SHP77 (cell line): Measurements from ENCODE around the gene LARGE2.

Source experiments
- DNase-seq, 2 experiments: peaks; one replicate each; lab custom pipeline; 2025; lab: John Stamatoyannopoulos, UW

The LARGE2 gene

DNA sequence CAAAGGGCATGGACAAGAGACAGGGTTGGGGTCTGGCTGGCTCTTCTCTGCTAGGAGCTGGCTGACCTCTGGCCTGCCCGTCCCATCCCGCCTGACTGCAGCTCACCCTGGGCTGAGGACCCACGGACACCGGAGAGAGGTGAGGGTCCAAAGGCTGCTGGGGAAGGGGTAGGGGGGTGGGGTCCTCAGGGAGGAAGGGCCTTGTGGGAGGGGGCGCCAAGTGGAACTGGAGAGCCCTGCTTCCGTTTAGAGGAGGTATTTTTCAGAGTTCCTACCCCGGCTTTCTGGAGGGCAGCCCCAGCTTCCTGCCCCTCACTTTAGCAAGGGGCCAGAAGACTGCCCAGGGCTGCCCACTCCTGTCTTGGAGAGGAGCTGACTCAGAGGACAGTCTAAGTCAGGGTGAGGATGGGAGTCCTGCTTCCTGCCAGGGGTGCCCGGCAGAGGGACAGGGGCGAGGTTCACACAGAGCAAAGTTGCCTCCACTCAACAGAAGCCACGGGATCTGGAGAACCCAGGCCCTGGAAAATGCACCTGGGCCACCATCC lies 7.1 kb downstream of the LARGE2 start:
- DNase-seq: peak in 1 of 2 experiments; percentile 43

DNA sequence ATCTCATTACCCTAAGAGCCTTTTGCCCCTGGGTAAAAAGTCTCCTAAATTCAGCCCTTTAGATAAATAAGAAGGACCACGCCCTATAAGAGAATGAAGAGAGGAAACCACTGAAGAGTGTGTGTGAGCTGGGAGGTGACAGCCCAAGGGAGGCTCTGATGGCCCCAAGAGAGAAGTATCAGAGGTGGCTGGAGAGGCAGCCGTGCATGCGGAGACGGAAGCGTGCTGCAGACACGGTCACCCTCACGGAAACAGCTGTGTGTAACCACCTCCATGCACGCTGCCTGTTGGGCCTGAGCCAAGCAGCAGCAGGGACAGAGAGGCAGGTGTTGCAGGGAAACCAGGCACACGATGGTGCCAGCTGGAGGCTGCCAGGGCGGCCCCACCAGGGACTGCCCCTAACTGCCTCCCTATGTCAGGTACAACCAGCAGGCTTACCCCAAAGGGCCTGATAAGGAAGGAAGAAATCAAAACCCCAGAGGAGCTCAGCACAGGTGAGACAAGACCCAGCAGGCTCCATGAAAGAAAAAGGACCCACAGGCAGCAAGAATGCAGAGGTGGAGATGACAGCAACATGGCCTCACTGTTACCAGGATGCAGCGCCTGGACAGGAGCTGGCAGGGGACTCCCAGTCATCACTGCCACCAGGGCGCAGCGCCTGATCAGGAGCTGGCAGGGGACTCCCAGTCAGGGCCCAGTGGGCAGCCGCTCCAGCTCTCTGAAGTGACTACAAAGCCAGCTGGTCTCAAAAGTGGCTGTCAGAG lies 7.8 kb downstream of the LARGE2 start:
- DNase-seq: peak; percentile 87 to 90

DNA sequence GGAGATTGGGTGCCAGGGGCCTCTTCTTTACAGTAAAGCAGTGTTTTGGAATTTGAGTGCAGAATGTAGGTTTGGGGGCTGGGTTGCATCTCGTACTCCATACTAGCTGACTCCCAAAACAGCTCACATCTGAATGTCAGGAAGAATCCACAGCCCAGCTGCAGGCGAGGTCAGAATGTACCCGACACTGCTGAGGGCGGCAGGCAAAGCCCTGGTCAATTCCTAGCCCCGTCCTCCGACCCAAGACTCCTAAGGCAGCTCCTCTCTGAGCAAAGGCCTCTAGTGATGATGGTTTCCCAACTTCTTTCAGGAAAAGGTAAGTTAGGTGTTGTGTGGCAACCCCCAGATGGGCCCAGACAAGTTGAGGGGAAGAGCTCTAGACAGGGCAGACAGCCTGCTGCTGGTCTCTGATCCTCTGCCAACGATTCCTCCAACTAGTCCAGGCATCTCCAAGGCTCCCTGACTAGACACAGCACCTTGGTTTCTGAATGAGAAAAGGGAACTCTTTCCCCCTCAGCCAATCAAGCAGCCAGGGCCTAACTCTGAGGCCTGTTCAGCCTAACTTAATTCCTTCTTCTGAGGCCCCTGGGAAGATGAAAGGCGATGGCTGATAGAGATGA lies 8.6 kb downstream of the LARGE2 start:
- DNase-seq: no peak

DNA sequence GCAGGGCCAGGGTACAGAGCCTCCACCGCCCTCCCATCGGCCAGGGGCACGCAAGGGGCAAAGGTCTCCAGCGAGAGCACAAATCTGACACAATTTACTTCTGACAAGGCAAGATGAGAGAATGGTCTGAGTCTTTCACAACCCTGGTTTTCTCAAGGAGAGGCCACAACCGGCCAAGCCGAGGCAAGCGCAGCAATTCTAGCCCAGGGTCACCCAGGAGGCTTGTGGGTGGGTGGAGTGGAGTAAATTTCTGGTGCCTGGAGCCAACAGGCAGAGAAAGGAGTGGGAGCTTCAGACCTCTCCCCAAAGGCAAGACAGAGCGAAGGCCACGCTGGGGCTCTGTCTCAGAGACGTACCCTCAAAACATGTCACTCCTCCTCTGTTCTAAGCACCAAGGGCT lies 9.3 kb downstream of the LARGE2 start:
- DNase-seq: no peak

DNA sequence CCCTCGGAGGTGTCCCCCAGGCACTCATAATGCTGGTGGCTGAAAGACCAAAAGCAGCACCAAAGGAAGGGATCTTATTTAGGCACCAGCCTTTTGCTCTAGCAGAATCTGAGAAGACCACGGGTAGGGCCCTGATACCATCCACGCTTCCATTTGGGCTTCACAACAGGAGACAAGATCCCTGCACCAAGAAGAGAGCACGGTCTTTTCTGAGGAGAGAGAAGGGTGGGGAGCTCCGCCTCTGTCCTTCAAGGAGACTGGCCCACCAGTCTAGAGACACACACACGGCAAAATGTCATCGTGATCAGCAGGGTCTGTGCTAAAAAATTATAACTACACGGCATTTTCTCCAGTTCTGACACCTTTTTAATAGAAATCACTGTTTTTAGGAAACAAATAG lies 9.8 kb downstream of the LARGE2 start:
- no peak for DNase-seq

DNA sequence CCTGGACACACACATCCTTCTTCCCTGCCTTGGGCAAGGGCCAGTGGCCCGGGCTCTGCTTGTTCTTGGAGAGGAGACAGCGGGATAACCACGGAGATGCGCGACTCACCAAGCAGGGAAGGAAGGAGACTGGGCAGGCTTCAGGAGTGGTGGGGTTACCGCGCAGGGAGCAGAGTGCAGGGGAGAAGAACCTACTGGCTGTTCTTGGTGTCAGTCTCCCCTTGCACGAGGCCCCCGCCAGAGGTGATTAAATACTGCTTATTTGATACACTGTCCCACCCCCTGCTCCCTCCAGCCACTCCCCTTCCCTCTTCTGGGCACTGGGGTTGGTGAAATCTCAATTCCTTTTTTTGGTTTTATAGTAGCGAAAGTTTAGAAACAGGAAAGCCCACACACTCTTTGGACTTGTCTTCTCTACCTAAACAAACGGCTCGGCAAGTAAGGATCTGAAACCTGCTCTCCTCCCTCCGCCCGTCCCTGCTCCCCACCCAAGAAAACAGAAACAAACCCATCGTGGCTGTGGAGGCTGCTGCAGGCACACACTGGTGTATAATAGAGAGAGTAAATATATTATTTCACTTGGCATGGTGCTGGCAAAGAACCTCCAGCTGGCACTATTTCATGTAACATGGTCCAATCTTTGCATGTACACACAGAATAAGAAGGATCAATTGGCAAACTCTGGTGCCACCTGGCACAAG lies 10.8 kb downstream of the LARGE2 start:
- no peak for DNase-seq

DNA sequence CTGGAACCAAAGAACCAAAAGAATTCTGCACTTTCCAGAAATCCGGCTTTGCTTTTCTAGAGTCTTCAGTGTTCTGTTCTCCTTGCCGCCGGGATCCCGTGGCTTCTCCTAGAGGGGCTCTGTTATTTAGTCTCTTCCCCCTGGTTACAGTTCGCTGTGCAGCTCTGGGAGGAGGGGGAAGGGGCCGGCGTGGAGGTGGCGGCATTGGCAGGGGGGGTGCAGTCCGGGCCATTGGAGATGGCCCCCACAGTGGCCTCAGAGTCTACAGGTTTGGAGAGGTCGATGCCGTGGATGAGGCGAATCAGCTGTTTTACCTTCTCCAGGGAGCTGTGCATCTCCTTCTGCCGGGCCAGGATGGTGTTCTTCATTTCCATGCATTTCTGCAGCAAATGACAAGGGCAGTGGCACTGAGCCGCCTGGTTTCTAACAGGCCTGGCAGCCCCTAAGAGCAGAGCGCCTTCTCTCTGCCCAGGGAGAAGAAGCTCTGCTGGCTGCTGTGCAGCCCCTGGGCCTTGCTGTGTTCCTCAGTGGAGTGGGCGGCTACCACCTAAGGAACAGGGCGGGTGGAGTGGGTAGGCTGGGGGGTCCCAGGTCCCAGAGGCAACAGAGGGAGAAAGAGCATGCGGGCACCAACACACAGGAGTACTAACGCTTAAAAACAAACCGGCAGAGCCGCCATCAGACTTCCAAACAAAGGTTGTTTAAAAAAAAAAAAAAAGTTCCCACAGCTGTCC lies 11.6 kb downstream of the LARGE2 start:
- DNase-seq: no peak

DNA sequence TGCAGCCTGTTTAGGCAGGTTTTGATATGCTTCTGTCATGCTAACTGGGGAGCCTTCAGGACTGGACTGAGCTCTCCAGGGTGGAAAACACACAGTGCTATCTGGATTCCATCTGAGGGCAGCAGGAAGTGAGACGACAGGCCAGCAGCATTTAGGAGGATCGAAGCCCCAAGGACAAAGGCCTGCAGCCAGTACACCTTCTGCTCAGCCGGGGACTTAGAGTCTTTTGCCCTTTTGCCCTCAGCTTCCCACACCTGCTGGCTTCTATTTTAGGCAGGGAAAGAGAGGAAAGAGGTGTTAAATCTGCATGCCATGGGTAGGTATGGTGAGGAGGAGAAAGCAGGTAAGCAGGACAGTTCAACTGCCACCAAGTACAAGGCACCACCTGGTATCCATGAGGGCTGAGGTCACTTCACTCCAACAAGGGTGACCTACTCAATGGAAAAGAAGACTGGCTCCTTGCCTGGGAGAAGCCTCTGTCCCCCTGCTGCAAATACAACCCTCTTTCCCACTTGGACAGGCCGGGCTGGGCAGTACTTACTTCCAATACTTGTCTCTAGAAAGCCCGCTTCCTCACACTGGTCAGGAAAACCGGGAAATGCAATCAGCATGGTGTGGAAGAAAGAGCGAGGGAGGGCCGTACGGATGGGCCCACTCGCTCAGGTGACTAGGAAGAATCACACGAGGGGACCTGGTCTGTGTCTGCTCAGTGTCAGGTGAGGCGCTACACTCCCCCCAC lies 12.3 kb downstream of the LARGE2 start:
- no peak for DNase-seq

DNA sequence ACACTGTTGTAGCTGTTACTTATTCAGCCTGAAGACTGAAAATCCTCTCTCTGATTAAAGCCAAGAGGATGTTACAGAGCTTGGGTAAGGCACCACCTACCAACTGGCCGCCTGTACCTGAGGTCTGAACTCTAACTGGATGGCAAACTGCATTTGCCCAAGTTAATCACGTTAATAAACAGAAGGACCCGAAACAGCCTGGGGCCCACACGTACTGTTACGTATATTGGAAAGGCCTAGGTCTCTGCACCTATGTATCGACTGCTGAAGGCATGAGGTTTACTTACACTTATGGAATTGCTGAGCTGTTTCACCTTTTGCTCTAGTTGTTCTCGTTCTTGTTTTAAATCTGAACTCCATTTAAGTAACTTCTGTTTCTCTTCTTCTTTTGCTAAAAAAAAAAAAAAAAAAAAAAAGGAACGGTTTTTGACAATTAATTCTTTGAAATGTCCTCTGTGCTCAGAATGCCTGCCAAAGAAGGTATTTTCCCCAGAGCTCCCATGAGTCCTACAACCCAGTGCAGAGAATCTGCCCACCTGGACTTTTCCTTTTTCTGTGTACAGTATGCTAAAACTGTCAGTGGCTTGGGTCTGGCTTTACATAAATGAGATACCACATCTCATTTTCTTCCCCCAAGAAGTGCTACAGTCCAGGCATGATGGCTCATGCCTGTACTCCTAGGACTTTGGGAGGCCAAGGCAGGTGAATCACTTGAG lies 13.1 kb downstream of the LARGE2 start:
- no peak for DNase-seq

DNA sequence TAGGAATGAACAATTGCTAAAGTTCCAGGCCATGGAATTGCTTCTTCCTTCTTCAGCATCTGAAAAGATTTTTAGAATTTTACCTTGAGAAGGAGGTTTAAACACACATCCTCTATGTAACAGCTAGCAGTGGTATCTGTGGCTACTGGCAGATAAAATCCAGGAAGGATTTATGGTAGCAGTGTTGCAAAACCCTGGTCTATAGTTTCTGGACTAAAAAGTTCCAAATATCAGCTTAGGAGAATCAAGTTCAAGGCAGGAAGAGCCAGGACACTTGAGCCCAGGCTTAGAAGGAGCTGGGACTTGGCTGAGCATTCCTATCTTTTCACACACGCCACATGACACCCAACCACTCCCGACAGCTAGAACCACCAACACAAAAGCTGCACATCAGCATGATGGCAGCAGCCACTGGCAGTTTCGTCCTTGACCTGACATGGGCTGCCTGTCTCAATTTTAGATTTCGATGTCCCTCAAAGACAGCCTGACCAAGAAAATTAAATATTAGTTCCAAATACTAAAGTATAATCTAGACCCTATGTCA lies 14.1 kb downstream of the LARGE2 start:
- DNase-seq: no peak

DNA sequence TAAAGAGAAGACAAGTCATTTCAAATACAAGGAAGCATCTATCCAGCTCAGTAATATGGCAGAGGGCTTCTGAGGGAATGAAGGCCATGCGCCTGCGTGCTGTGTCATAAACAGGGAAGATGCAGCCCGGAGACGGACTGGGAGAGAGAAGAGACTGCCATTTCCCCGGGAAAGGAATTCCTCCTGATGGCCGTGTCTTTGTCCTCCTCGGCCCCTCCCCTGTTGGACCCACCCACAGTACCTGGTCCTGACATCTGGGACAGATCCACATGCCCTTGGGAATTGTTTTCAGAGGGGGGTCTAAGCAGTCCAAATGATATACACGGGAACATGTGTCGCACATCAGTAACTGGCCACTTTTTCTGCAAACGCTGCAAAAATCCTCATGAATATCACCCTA lies 15.5 kb downstream of the LARGE2 start:
- DNase-seq: no peak

DNA sequence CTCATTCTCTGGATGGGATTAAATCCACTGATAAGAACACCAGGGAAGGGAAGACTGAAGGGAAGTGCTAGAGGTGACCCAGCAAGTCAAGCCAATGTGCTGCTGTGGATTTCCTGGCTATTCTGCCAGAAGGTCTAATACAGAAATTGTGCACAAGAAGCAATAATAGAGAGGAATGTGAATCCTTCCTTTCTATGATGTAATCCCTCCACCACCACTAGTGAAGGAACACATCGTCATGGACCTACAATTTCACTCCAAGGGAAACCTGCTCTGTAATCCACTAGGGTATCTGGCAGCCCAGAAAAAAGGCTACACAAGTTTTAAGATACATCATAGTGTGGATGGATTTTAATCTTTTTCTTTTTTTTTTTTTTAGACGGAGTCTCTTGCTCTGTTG lies 17.4 kb downstream of the LARGE2 start:
- DNase-seq: no peak

DNA sequence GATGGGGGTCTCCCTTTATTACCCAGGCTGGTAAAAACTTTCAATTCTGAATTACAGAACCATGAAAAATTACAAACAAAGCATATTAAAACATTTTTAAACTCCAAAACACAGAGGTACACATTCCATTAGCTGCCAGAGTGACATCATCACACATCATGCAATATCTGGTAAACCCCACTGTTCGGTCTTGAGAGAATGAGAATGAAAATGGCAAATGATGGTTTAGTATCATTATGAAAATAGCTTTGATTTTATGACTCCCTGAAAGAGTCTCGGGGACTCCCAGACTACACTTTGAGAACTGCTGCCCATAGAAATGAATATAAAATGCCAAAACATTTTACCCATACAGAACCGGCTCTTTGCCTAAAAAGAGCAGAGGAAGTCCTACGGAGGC lies 18.8 kb downstream of the LARGE2 start:
- DNase-seq: no peak

DNA sequence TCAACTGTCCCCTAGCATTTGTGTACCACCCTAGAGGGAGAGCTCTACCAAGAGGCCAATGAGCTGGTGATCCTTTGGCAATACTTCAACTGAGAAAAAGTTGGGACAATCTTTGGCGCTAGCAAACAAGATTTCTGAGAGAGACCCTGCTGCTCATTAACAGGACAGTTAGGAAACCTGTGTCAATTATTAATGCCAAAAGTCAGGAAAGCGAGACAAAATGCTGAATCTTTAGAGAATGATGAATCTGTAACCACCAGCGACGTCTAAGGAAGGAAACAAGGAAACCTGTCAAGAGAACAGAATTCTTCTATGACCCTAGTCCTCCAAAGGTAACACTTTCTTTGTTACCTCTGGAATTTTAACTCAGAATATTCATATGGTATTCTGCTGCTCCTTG lies 19.9 kb downstream of the LARGE2 start:
- DNase-seq: no peak

DNA sequence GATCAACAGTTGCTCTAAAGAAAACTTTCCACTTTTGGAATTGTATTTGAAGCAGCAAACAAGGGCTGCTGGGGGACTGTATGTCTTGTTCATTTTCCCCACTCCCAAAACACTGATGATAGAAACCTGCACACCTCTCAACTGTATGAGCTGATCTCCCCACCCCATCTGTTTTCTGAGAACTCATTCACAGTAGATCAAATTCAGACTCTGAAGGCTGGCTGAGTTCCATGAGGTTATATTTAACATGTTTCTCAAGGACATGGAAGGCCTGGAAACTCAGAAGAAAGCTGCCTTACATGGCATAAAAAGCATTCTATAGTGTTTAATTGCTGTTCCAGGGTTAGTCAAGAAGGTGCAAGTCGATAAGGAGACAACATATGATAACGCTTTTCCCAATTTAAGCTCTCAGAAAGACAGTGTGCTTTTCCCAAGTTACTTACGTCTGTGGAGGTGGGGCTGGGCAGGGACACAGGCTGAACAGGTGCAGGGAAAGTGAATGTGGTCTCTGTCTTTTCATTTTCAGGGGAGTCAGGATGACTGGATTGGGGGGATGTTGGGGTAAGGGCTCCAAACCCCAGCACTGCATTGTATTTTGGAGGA lies 23.0 kb downstream of the LARGE2 start:
- no peak for DNase-seq

DNA sequence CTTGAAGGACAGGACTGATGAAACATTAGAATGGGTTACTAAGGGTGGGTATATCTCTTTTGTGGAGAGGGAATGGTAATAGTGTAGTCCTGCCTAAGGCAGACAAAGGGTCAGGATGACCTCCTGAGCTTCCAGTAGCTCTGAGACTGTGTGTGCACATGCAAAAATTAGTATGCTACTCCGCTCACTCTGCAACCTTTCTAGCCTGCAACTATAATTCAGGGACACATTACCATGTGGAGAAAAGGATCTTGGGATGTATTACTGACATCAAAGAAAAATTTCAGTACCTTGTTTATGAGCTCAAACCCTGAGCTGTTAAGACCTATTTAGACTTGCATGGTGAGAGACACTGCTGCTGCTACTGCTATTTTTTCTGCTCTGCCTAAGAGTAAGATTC lies 25.4 kb downstream of the LARGE2 start:
- DNase-seq: no peak

DNA sequence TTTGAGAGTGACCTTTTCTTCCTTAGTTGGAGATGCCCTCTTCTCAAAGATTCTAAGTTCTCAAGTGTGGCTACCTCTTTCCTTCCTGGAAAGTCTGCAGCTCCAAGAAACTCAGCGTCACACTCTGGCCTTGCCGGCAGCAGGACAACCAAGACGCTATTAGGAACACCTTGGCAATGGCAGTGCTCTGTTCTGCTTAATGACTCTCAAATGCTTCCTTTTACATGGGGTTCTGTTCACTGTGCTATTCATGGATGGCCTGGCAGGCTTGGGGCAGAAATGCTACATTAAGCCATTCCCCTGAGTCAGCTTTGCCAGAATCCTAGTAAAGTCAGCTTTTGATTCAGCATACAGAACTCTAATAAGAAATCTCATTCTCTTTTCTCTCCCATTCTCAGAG lies 25.9 kb downstream of the LARGE2 start:
- no peak for DNase-seq

DNA sequence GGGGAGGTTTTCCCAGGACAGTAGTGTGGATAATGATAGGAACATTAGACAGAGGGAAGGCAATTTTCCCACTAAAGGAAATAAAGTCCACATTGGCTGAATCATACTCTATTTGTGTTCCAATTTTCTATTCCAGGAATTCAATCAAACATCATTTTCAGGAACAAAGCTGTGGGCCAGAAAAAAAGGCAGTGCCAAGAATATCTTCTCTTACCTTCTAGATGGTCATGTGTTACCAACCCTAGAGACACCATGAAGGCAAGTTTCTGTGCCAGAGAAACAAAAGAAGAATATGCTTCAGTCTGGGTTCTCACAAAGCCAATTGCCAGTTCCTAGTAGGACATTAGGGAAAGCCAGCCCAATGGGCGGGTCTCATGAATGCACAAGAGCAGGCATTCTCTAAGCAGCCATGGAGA lies 27.5 kb downstream of the LARGE2 start:
- DNase-seq: no peak

DNA sequence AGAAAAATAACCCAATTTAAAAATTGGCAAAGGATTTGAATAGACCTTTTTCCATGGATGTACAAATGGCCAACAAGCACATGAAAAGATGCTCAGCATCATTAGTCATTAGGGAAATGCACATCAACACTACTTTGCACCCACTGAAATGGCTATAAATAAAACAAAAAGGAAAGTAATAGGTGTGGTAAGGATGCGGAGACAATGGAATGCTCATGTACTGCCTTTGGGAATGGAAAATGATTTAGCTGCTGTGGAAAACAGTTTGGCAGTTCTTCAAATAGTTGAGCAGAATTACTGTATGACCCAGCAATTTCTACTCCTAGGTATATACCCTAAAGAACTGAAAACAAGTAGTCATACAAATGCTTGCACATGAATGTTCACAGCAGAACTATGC lies 37.4 kb downstream of the LARGE2 start:
- no peak for DNase-seq

DNA sequence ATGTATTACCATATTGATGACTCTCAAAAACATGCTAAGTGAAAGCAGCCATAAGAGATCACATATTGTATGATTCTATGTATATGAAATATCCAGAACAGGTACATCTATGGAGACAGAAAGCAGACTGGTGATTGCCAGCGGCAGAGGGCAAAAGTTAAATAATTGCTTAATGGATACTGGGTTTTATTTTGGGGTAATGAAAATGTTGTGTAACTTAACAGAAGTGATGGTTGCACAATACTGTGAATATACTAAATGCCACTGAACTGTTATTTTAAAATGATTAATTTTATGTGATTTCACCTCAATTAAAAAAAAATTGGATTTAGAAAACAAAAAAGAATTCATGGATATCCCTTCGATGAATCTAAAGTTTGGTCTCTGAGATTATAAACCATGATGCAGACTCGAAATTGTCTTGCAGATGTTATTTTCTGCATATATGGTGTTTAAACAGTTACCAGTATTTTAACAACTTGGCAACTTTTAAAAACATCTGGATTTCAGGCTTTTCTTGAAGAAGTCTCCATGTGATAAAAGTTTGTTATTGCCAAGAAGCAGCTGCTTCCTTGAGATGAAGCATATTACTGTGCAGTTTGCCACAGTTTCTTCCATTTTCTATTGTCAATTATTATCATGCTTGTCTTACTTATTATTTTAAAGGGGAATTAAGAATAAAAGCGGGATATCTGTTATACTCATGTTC lies 38.1 kb downstream of the LARGE2 start:
- no peak for DNase-seq
